Skeletal muscle cell (primary cell): ENCODE results near the gene SLC24A3.
"Not testable (repeated sequence)": the region's sequence is repeated elsewhere in the genome, so short reads cannot be mapped to it uniquely, and the experiment has no call there.

Experiments
- DNase-seq: peaks from one replicate; pipeline ENCODE4 v3.0.0-alpha.2; 2010; ENCODE audit warnings: low read depth
- H3K4me3 ChIP-seq: 2 replicates; pipeline ENCODE4 v1.5.1; 2011; ENCODE audit warnings: low read depth, mild to moderate bottlenecking, control low read depth, low read length, moderate library complexity

SLC24A3 gene

GRCh38 chr20:19729672-19730071 lies 517.2 kb downstream of the SLC24A3 start:
- no peak for DNase-seq
- H3K4me3 ChIP-seq = no peak overlapping the region

GRCh38 chr20:19730706-19731105 lies 518.3 kb downstream of the SLC24A3 start:
- no peak for DNase-seq
- H3K4me3 ChIP-seq = no peak overlapping the region

- no peak for DNase-seq
- no peak overlapping the region for H3K4me3 ChIP-seq
Measured at GRCh38 chr20:19734811-19735210, 522.4 kb downstream of the SLC24A3 start.

- peak; percentile 80 for DNase-seq
- H3K4me3 ChIP-seq = no peak overlapping the region
Measured at GRCh38 chr20:19735446-19735845, 523.0 kb downstream of the SLC24A3 start.

- no peak overlapping the region for H3K4me3 ChIP-seq
- DNase-seq = peak; percentile 63
Measured at GRCh38 chr20:19737025-19737424, 524.6 kb downstream of the SLC24A3 start.

GRCh38 chr20:19738951-19739350 lies 526.5 kb downstream of the SLC24A3 start:
- no peak overlapping the region for H3K4me3 ChIP-seq
- DNase-seq = no peak

- no peak for DNase-seq
- H3K4me3 ChIP-seq = no peak overlapping the region
Measured at GRCh38 chr20:19739351-19739750, 526.9 kb downstream of the SLC24A3 start.

- no peak overlapping the region for H3K4me3 ChIP-seq
- DNase-seq = no peak
Measured at GRCh38 chr20:19740512-19740911, 528.1 kb downstream of the SLC24A3 start.

- H3K4me3 ChIP-seq = no peak overlapping the region
- DNase-seq = no peak
Measured at GRCh38 chr20:19741924-19742323, 529.5 kb downstream of the SLC24A3 start.

GRCh38 chr20:19742974-19743639 lies 530.7 kb downstream of the SLC24A3 start:
- no peak for DNase-seq
- H3K4me3 ChIP-seq = no peak overlapping the region

- no peak overlapping the region for H3K4me3 ChIP-seq
Measured at GRCh38 chr20:19743640-19743995, 531.2 kb downstream of the SLC24A3 start.

GRCh38 chr20:19745106-19745505 lies 532.7 kb downstream of the SLC24A3 start:
- no peak for DNase-seq
- H3K4me3 ChIP-seq = no peak overlapping the region

More at GRCh38 chr20:19743640-19743995, 531.2 kb downstream of the SLC24A3 start:
- no peak for DNase-seq

- H3K4me3 ChIP-seq = no peak overlapping the region
- no peak for DNase-seq
Measured at GRCh38 chr20:19745584-19745983, 533.1 kb downstream of the SLC24A3 start.

- DNase-seq = no peak
- no peak overlapping the region for H3K4me3 ChIP-seq
Measured at GRCh38 chr20:19746396-19746795, 534.0 kb downstream of the SLC24A3 start.

- no peak overlapping the region for H3K4me3 ChIP-seq
- no peak for DNase-seq
Measured at GRCh38 chr20:19747903-19748302, 535.5 kb downstream of the SLC24A3 start.

- DNase-seq = no peak
- H3K4me3 ChIP-seq = no peak overlapping the region
Measured at GRCh38 chr20:19748681-19749080, 536.2 kb downstream of the SLC24A3 start.

- no peak overlapping the region for H3K4me3 ChIP-seq
- no peak for DNase-seq
Measured at GRCh38 chr20:19749618-19750071, 537.2 kb downstream of the SLC24A3 start.

- H3K4me3 ChIP-seq = no peak overlapping the region
- DNase-seq = no peak
Measured at GRCh38 chr20:19750101-19750606, 537.7 kb downstream of the SLC24A3 start.

GRCh38 chr20:19750907-19751636 lies 538.6 kb downstream of the SLC24A3 start:
- DNase-seq = no peak
- no peak overlapping the region for H3K4me3 ChIP-seq

- H3K4me3 ChIP-seq, DNase-seq: not testable (repeated sequence)
Measured at GRCh38 chr20:19754201-19754600, 541.8 kb downstream of the SLC24A3 start.
